DND-41 (cell line): ENCODE data around the gene ECM1.

ENCODE experiments used
- CTCF ChIP-seq: IDR thresholded peaks from 2 replicates; pipeline ENCODE4 v1.5.1; 2012; ENCODE audit warnings: borderline replicate concordance, low read length, moderate library complexity, mild to moderate bottlenecking; ENCODE audit not compliant: poor library complexity, severe bottlenecking; ENCODE audit errors: extremely low read depth
- EZH2 ChIP-seq: IDR thresholded peaks from 3 replicates; pipeline ENCODE4 v1.6.1; 2012; ENCODE audit warnings: borderline replicate concordance, low read depth, mild to moderate bottlenecking, moderate library complexity, low read length, inconsistent platforms; ENCODE audit not compliant: severe bottlenecking

- TF ChIP-seq CTCF (no peak), EZH2 (no peak)
These were observed 47.5 kb downstream of the ECM1 start for GRCh38 chr1:150555198-150555970.
